ENCODE measurements around the gene TRIM45.

DNA sequence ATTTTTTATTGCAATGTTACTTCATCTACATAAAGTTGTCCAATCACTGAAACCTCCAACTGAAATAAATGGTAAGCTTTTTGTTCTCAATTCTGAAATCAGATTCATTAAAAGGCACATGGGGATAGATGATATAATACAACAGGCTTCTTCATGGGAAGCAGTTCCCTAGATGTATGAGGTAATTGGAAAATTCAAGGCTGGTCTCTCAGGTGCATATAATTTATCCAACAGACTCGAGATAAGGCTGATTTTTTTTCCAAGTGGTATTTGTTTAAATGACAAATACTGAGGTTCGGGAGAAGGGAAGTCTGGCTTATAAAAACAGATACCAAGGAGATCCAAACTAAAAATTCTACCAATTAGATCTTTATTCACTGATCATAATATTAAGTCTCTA is 14.2 kb downstream of the TRIM45 start:
- TF ChIP-seq POLR2A (IDR thresholded peaks at IDR 0.05): no peak
- TF ChIP-seq, protein P1, sequence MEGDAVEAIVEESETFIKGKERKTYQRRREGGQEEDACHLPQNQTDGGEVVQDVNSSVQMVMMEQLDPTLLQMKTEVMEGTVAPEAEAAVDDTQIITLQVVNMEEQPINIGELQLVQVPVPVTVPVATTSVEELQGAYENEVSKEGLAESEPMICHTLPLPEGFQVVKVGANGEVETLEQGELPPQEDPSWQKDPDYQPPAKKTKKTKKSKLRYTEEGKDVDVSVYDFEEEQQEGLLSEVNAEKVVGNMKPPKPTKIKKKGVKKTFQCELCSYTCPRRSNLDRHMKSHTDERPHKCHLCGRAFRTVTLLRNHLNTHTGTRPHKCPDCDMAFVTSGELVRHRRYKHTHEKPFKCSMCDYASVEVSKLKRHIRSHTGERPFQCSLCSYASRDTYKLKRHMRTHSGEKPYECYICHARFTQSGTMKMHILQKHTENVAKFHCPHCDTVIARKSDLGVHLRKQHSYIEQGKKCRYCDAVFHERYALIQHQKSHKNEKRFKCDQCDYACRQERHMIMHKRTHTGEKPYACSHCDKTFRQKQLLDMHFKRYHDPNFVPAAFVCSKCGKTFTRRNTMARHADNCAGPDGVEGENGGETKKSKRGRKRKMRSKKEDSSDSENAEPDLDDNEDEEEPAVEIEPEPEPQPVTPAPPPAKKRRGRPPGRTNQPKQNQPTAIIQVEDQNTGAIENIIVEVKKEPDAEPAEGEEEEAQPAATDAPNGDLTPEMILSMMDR (IDR thresholded peaks at IDR 0.05): no peak

All from upper lobe of left lung (tissue), 4 donors.